LNCAP (cell line): ENCODE measurements around the gene YAE1.

Experiments used
- TF ChIP-seq, protein P1 (sequence below): fragments of 450-650 bp; IDR thresholded peaks from 2 replicates; pipeline ENCODE4 v1.5.1; 2017; ENCODE audit warnings: mild to moderate bottlenecking

Gene YAE1

DNA sequence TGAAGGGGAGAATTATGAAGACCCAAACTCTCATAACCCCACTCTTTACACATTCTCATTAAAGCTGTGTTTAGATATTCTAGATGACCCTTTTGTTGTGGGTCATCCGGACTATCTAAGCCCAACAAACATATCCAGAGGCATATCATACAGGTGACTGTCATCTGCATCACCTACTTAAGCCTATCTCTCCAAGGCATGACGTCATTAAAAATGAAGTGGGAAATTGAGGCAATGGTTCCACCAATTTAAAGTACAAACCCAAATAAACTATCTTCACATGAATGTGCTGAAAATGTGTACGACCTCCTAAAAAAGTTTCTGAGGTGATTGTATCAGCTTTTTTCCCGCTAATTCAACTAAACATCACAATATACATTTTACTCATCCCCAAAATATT lies 52.7 kb downstream of the YAE1 start:
- TF ChIP-seq, protein P1, sequence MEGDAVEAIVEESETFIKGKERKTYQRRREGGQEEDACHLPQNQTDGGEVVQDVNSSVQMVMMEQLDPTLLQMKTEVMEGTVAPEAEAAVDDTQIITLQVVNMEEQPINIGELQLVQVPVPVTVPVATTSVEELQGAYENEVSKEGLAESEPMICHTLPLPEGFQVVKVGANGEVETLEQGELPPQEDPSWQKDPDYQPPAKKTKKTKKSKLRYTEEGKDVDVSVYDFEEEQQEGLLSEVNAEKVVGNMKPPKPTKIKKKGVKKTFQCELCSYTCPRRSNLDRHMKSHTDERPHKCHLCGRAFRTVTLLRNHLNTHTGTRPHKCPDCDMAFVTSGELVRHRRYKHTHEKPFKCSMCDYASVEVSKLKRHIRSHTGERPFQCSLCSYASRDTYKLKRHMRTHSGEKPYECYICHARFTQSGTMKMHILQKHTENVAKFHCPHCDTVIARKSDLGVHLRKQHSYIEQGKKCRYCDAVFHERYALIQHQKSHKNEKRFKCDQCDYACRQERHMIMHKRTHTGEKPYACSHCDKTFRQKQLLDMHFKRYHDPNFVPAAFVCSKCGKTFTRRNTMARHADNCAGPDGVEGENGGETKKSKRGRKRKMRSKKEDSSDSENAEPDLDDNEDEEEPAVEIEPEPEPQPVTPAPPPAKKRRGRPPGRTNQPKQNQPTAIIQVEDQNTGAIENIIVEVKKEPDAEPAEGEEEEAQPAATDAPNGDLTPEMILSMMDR, result no peak

DNA sequence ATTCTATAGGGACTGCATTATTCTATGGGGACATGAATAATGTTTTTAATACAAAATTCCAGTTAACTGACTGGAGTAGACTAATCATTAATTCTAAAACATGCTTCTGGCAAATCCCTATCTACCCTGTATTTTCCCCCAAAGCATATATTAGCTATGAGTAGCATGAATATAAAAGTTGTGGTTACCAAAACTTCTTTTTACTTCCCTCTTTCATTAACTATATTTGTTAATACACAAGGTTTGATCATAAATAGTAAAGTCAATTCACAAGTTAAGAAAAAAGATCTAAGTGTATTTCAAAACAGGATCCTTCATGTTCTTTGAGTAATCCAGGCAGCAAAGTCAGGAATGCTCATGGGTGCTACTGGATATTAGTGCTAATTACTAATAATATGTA lies 54.3 kb downstream of the YAE1 start:
- TF ChIP-seq, protein P1, result no peak

DNA sequence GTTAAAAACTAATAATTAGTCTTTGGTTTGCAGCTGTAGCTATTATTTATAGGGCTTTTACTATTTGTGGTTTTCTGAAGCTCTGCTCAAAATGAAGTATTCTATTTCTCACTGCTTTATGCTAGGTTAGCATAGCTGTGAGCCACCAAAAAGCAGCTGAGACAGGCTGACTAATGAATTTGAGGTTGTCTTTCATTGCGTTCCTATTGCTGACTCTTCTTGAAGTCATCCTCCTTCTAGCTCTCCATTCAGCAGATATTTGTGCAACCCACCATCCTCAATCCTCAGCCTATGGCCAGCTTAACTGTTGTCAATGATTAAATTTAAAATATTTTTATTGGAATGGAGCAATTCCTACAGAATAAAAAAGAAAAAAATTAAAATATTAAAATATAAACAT lies 55.1 kb downstream of the YAE1 start:
- TF ChIP-seq, protein P1, result no peak

DNA sequence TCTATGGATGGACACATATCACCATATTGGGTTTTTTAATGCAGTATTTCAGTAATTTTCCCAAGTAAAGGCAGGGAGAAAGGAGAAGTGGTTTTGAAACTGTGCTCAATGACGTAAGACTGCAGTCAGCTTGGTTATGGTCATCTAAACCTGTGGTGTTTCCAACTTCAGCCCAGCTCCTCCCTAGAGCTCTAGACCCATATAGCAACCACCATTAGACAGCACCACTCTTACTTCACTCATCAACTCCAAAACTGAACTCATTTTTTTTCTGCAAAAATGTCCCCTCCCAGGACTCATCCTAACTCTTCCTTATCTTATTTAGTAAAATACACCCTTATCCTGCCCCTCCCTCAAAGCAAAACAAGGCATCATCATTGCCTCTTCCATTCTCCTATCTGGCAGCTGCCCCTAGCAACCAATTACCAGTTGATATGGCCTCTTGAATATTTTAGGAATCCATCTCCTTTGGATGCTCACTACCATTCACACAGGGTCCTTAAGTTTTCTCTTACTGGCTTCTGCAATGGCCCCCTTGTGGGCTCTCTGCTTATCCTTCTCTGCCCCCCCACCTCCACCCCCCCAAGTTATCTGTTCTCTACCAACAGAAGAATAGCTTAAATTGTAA lies 55.7 kb downstream of the YAE1 start:
- TF ChIP-seq, protein P1, result no peak
